Vagina (tissue), 2 donors: ENCODE data around the gene EPB41L3. TPM values are rescaled to one million over a fixed set of nuclear protein-coding genes. Genes with fewer than 3 reads are reported as not detected.

Experiments
- DNase-seq, 2 donors: peaks; one replicate each; pipeline ENCODE4 v3.0.0-alpha.2; 2017; ENCODE audit errors: extremely low spot score in 2 of 2
- H3K27ac ChIP-seq: fragments of 200-600 bp; sonication (generic); one replicate; pipeline ENCODE4 v1.5.1; 2019
- H3K27me3 ChIP-seq: fragments of 200-600 bp; sonication (generic); one replicate; pipeline ENCODE4 v1.5.1; 2019
- H3K36me3 ChIP-seq, 2 donors: fragments of 200-600 bp; sonication (generic); one replicate each; pipeline ENCODE4 v1.5.1; 2017 to 2019
- H3K4me1 ChIP-seq: fragments of 200-600 bp; sonication (generic); one replicate; pipeline ENCODE4 v1.5.1; 2019
- H3K4me3 ChIP-seq, 2 donors: fragments of 200-600 bp; sonication (generic); 1 replicate in 1 of 2; 2 replicates in 1 of 2; pipeline ENCODE4 v1.5.1; 2016 to 2019
- H3K9me3 ChIP-seq: fragments of 200-600 bp; sonication (generic); one replicate; pipeline ENCODE4 v1.5.1; 2019
- POLR2A ChIP-seq, 2 donors: fragments of 450-650 bp; IDR thresholded peaks; one replicate each; pipeline ENCODE4 v1.6.1; 2017; ENCODE audit warnings: antibody characterized with exemption in 2 of 2, mild to moderate bottlenecking in 2 of 2, moderate library complexity in 2 of 2
- POLR2AphosphoS5 ChIP-seq, 2 donors: sonication (generic); formaldehyde crosslinking; IDR thresholded peaks; one replicate each; pipeline ENCODE4 v1.9.0; 2017; ENCODE audit warnings: antibody characterized with exemption in 2 of 2, mild to moderate bottlenecking in 2 of 2, low read depth in 1 of 2; ENCODE audit not compliant: insufficient read depth in 1 of 2
- intact Hi-C: fragments of 100-400 bp; cut with DNase I; formaldehyde crosslinking; loops from one replicate; pipeline ENCODE4 v1.15.1; 2023
- total RNA-seq: library from RNA; depleted of rRNA; stranded (reverse); fragments of >200 nt; gene quantifications from one replicate; pipeline ENCODE4 v1.2.3, GENCODE V29; 2016
- TF ChIP-seq, protein P1 (sequence below), 3 experiments: fragments of 450-650 bp in 2 of 3; fragments of 200-600 bp in 1 of 3; sonication (generic) in 1 of 3; IDR thresholded peaks; one replicate each; pipeline ENCODE4 v1.5.1; 2017 to 2019; ENCODE audit warnings: antibody characterized with exemption in 3 of 3, mild to moderate bottlenecking in 2 of 3, moderate library complexity in 2 of 3

Gene EPB41L3
- total RNA-seq, 1 donor from 2014 or later: 53.0 TPM

DNA sequence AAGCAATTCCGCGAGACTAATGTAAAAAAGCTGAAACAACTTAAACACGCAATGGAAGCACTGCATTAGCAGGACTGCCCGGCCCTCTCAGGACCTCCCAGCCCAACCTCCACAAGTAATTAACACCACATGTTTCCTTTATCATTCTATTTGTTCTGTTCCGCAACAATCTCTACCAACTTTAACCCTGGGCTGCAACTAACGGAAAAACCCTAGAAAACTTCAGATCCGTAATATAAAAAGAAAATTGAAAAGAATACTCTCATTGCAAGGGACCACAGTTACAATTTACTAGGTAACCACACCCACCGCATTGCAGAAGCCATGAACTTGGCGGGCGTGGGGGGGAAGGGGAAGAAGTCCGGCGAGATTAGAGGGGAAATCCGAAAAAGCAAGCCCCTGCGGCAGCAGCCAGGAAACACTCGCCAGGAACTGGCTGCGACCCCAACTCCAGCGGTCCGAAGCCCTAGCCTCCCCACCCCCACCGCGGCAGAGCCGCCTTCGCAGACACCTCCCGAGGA lies 1.2 kb downstream of the EPB41L3 start:
- DNase-seq: no peak
- no peaks in the 10 kb centered on the region for H3K36me3 ChIP-seq
- intact Hi-C loops: no loop called here
- no peaks in the 10 kb centered on the region for H3K27me3 ChIP-seq
- H3K9me3 ChIP-seq: no peaks in the 10 kb centered on the region
- H3K27ac ChIP-seq: peak overlapping the region; percentile 26
- peaks cover 5% of the 10 kb centered on the region for H3K4me1 ChIP-seq
- no peak for TF ChIP-seq POLR2AphosphoS5 (IDR thresholded peaks at IDR 0.05; ENCODE audit: insufficient read depth in 1 of 2, low read depth in 1 of 2)
- TF ChIP-seq, protein P1, sequence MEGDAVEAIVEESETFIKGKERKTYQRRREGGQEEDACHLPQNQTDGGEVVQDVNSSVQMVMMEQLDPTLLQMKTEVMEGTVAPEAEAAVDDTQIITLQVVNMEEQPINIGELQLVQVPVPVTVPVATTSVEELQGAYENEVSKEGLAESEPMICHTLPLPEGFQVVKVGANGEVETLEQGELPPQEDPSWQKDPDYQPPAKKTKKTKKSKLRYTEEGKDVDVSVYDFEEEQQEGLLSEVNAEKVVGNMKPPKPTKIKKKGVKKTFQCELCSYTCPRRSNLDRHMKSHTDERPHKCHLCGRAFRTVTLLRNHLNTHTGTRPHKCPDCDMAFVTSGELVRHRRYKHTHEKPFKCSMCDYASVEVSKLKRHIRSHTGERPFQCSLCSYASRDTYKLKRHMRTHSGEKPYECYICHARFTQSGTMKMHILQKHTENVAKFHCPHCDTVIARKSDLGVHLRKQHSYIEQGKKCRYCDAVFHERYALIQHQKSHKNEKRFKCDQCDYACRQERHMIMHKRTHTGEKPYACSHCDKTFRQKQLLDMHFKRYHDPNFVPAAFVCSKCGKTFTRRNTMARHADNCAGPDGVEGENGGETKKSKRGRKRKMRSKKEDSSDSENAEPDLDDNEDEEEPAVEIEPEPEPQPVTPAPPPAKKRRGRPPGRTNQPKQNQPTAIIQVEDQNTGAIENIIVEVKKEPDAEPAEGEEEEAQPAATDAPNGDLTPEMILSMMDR (IDR thresholded peaks at IDR 0.05): no peak
- TF ChIP-seq POLR2A (IDR thresholded peaks at IDR 0.05): no peak
- peak overlapping the region; percentile 44 to 67 for H3K4me3 ChIP-seq

DNA sequence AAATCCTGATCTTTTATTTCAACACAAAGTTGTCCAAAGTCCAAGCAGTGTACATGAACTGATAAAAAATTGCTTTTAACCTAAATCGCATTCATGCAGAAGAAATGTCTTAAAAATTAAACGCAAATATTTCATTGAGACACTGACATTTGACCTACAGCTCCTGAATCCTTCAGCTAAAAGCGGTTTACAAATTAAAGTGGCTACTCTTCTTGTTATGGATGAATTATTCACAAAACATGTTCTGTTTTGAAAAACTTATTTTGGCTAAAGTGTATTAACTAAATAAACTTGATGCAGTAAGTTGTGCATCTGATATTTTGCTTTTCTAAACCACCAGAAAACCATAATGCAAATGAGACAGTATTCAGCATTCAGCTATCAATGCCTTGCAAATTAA lies 2.2 kb downstream of the EPB41L3 start:
- Histone ChIP-seq H3K9me3 (no peaks in the 10 kb centered on the region), H3K27me3 (no peaks in the 10 kb centered on the region), H3K36me3 (no peaks in the 10 kb centered on the region), H3K27ac (no peak overlapping the region), H3K4me3 (no peak overlapping the region), H3K4me1 (peaks cover 5% of the 10 kb centered on the region)
- TF ChIP-seq POLR2AphosphoS5 (IDR thresholded peaks at IDR 0.05; ENCODE audit: insufficient read depth in 1 of 2, low read depth in 1 of 2): no peak
- TF ChIP-seq, protein P1 (IDR thresholded peaks at IDR 0.05): no peak
- TF ChIP-seq POLR2A (IDR thresholded peaks at IDR 0.05): no peak
- intact Hi-C loops: no loop called here
- DNase-seq: no peak

DNA sequence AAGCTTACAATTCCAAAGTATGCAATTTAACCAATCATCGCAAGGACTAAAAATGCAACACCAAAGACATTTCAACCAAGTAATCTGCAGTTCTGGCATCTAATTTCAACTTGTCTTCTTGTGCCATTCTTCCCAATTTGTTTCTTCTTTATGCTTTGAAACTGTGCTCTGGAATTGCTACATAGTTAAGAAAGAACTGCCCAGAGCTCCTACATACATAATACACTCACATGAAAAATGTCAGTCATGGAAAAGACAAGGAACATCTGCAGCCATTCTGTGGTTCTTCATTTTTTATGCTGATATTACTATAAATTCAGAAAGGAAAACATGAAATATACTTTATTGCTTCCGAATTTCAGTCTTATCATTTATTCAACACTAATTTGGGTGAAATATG lies 4.4 kb downstream of the EPB41L3 start:
- TF ChIP-seq, protein P1 (IDR thresholded peaks at IDR 0.05): no peak
- no peak for TF ChIP-seq POLR2A (IDR thresholded peaks at IDR 0.05)
- TF ChIP-seq POLR2AphosphoS5 (IDR thresholded peaks at IDR 0.05; ENCODE audit: insufficient read depth in 1 of 2, low read depth in 1 of 2): no peak
- H3K4me1 ChIP-seq: peaks cover 4% of the 10 kb centered on the region
- no peak overlapping the region for H3K27ac ChIP-seq
- intact Hi-C loops: no loop called here
- H3K36me3 ChIP-seq: no peaks in the 10 kb centered on the region
- no peak for DNase-seq
- H3K27me3 ChIP-seq: no peaks in the 10 kb centered on the region
- no peak overlapping the region for H3K4me3 ChIP-seq
- H3K9me3 ChIP-seq: no peaks in the 10 kb centered on the region

DNA sequence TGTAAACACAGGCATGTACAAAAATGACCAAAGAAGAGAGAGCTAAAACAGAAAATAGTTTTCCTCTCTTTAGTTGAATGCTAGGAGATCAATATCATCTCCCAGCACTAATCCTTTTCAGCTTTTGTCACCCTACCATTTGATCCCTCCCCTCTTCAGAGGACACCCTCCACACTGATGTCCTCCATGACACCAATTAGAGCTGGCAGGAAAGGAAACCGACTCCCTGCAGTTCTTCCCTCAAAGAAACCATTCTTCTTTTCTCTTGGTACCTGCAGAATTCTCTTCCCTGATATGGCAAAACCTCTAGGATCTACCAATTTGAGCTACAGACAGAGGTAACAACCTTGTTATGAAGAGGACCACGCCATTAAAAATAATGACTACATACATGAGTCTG lies 5.3 kb downstream of the EPB41L3 start:
- no peak for TF ChIP-seq POLR2AphosphoS5 (IDR thresholded peaks at IDR 0.05; ENCODE audit: insufficient read depth in 1 of 2, low read depth in 1 of 2)
- TF ChIP-seq POLR2A (IDR thresholded peaks at IDR 0.05): no peak
- TF ChIP-seq, protein P1 (IDR thresholded peaks at IDR 0.05): no peak
- H3K36me3 ChIP-seq: no peaks in the 10 kb centered on the region
- no peak overlapping the region for H3K27ac ChIP-seq
- intact Hi-C loops: no loop called here
- no peaks in the 10 kb centered on the region for H3K4me1 ChIP-seq
- no peaks in the 10 kb centered on the region for H3K27me3 ChIP-seq
- no peak overlapping the region for H3K4me3 ChIP-seq
- no peak for DNase-seq
- no peaks in the 10 kb centered on the region for H3K9me3 ChIP-seq

DNA sequence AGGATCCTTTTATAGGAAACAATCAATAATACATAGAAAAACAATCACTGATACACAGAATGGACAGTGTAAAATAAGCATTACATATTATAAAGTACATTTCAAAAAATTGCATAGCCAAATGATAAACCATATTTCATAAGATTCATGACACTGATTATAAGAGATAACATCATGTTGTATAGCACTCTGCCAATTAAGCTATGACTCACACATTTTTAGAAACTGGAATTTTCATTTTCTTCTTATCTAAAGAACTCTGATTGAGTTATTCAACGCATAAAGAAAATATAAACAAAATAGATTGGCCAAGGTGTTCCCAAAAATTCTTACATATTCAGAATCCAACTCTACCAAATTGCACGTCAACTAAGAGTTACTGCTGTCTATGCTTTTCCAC lies 5.9 kb downstream of the EPB41L3 start:
- no peaks in the 10 kb centered on the region for H3K4me1 ChIP-seq
- intact Hi-C loops: no loop called here
- no peaks in the 10 kb centered on the region for H3K9me3 ChIP-seq
- no peaks in the 10 kb centered on the region for H3K36me3 ChIP-seq
- TF ChIP-seq, protein P1 (IDR thresholded peaks at IDR 0.05): no peak
- TF ChIP-seq POLR2AphosphoS5 (IDR thresholded peaks at IDR 0.05; ENCODE audit: insufficient read depth in 1 of 2, low read depth in 1 of 2) (no peak), POLR2A (IDR thresholded peaks at IDR 0.05) (no peak)
- H3K4me3 ChIP-seq: no peak overlapping the region
- H3K27ac ChIP-seq: no peak overlapping the region
- DNase-seq: no peak
- no peaks in the 10 kb centered on the region for H3K27me3 ChIP-seq
